Measurements from ENCODE around the gene ARHGEF17.

Gene ARHGEF17

GRCh38 chr11:73393479-73394415, 85.7 kb downstream of the ARHGEF17 start:
- peak; percentile 82 to 88 (median 84) for DNase-seq

- no peak for DNase-seq
Measured at GRCh38 chr11:73394416-73395296, 86.6 kb downstream of the ARHGEF17 start.

- no peak for DNase-seq
Measured at GRCh38 chr11:73395297-73396208, 87.5 kb downstream of the ARHGEF17 start.

- DNase-seq, result no peak
Measured at GRCh38 chr11:73396251-73396930, 88.3 kb downstream of the ARHGEF17 start.

- DNase-seq, result no peak
Measured at GRCh38 chr11:73396985-73397384, 88.9 kb downstream of the ARHGEF17 start.

- DNase-seq, result no peak
Measured at GRCh38 chr11:73397468-73398131, 89.5 kb downstream of the ARHGEF17 start.

- DNase-seq, result no peak
Measured at GRCh38 chr11:73398132-73398526, 90.1 kb downstream of the ARHGEF17 start.

GRCh38 chr11:73398721-73399120, 90.6 kb downstream of the ARHGEF17 start:
- DNase-seq, result no peak

- no peak for DNase-seq
Measured at GRCh38 chr11:73399159-73399590, 91.1 kb downstream of the ARHGEF17 start.

- DNase-seq, result no peak
Measured at GRCh38 chr11:73399636-73400035, 91.6 kb downstream of the ARHGEF17 start.

- DNase-seq, result no peak
Measured at GRCh38 chr11:73400293-73400692, 92.2 kb downstream of the ARHGEF17 start.

- no peak for DNase-seq
Measured at GRCh38 chr11:73401217-73401923, 93.3 kb downstream of the ARHGEF17 start.

GRCh38 chr11:73401924-73402833, 94.1 kb downstream of the ARHGEF17 start:
- no peak for DNase-seq

GRCh38 chr11:73402834-73403185, 94.7 kb downstream of the ARHGEF17 start:
- peak in 2 of 4 experiments; percentile 39 to 48 for DNase-seq

GRCh38 chr11:73403541-73403940, 95.5 kb downstream of the ARHGEF17 start:
- no peak for DNase-seq

- peak; percentile 86 to 91 (median 90) for DNase-seq
Measured at GRCh38 chr11:73404048-73404447, 96.0 kb downstream of the ARHGEF17 start.

GRCh38 chr11:73404506-73405145, 96.5 kb downstream of the ARHGEF17 start:
- no peak for DNase-seq

GRCh38 chr11:73405146-73405510, 97.1 kb downstream of the ARHGEF17 start:
- DNase-seq, result no peak

- DNase-seq, result no peak
Measured at GRCh38 chr11:73406131-73406530, 98.1 kb downstream of the ARHGEF17 start.

Data from suppressor macrophage (primary cell).